Choroid plexus epithelial cell (primary cell): Measurements from ENCODE around the gene RAB10.
A peak's percentile ranks its signal among the peaks of the same experiment; 100 is the strongest.
"Not testable (repeated sequence)": the region's sequence is repeated elsewhere in the genome, so short reads cannot be mapped to it uniquely, and the experiment has no call there.

Source experiments
- DNase-seq: peaks from one replicate; pipeline ENCODE4 v3.0.0-alpha.2; 2010; ENCODE audit warnings: low read depth
- H3K4me3 ChIP-seq: 2 replicates; pipeline ENCODE4 v1.5.1; 2011; ENCODE audit warnings: low read depth, mild to moderate bottlenecking, control low read depth, low read length, moderate library complexity
- CTCF ChIP-seq: conservative IDR thresholded peaks from 2 replicates; pipeline ENCODE4 v1.5.1; 2011; ENCODE audit warnings: low read depth, mild to moderate bottlenecking, control low read depth, inconsistent platforms, low read length, moderate library complexity

The RAB10 gene

GRCh38 chr2:25996844-25997243 lies 37.0 kb upstream of the RAB10 start:
- DNase-seq: peak; percentile 66
- TF ChIP-seq CTCF: no peak
- H3K4me3 ChIP-seq: no peak overlapping the region

DNA sequence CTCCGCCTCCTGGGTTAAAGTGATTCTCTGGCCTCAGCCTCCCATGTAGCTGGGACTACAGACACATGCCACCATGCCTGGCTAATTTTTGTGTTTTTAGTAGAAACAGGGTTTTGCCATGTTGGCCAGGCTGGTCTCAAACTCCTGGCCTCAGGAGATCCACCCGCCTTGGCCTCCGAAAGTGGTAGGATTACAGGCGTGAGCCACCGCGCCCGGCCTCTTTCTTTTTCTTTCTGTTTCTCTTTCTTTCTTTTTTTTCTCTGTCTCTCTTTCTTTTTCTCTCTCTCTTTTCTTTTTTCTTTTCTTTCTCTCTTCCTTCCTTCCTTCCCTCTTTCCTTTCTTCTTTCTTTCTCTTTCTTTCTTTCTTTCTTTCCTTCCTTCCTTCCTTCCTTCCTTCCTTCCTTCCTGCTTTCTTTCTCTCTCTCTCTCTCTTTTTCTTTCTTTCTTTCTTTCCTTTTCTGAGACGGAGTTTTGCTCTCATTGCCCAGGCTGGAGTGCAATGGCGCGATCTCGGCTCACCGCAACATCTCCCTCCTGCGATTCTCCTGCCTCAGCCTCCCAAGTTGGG lies 35.0 kb upstream of the RAB10 start:
- not testable (repeated sequence) for DNase-seq, H3K4me3 ChIP-seq

- H3K4me3 ChIP-seq: not testable (repeated sequence)
- DNase-seq: peak; percentile 25
These were observed 34.5 kb upstream of the RAB10 start for GRCh38 chr2:25999406-25999805.

DNA sequence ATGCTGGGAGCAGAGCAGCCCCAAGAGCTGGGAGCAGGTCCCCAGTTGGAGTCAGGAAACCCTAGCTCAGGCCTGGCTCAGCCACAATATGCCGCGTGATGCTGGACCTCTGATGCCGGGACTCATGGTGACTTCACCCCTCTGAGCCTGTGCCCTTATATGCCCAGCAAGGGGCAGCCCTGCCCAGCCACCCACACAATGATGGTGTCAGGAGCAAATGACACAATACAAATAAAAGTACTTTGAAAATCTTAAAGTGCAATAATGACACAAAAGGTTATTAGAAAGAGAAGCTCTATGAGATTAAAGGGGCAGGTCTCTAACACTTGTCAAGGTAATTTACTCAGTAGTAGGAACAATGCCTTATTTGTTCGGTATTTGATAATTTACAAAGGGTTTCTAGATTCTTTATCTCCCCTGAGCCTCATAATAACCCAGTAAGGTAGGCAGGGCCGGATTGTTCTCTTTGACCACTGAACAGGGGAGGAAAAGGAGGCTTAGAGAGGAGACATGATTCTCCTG lies 33.3 kb upstream of the RAB10 start:
- no peak overlapping the region for H3K4me3 ChIP-seq
- no peak for DNase-seq
- TF ChIP-seq CTCF: no peak

DNA sequence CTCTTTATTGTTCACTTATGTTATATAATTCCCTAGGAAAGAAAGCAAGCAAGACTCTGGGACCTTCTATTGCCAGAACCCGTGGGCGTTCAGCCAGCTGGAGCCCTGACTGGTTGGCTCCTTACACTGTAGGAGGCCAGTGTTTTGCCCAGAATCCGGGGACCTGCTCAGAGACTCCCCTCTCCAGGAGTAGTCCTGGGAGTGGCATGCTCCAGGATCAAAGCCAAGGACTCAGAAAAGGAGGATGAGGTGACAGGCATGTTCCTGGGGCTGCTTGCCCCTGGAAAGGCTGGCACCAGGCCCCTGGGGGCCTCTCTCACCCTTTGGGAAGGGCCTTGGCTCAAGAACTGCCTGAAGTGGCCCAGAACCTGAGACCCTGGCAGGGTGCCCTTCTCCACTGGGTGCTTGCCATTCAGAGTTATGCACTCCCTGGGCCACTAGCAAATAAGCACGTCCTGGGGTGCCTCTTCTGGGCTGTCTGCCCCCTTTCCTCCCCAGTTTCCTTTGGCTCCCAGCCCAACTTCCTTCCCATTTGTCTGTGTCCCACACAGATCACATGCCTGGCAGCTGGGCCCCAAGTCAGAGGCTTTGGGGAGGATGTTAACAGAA lies 32.0 kb upstream of the RAB10 start:
- H3K4me3 ChIP-seq: no peak overlapping the region
- no peak for TF ChIP-seq CTCF
- peak; percentile 47 for DNase-seq

DNA sequence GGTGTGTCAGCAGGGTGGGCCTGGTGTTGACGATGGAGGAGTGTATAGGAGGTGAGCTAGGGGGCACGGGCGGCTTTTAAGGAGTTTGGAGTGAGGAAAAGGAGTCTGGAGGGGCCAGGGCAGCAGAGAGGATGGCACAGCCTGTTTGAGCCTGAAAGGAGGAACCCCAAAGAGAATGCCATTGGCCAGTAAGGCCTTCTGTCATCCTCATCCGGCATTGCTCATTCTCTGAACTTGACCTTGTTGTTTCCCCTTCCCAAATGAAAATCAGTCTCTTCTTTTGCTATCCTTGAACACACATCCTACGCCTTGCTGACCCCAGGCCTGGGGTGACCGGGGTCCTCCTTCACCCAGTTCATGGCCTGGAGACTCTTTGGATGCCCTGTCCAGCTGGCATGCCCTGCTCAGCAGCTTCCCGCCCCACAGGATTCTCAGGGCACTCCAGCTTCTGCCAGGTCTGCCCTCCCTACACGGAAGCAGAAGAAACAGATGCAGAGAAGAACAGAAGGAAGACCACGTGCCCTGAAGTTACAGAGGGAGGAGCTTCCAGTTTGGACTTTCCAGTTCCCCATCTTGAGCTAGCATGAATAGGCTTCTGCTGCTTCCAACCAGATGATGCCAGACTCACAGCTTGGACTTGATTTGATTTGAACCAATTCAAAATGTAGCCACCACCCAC lies 31.1 kb upstream of the RAB10 start:
- no peak overlapping the region for H3K4me3 ChIP-seq
- DNase-seq: no peak
- TF ChIP-seq CTCF: no peak

GRCh38 chr2:26008095-26008494 lies 25.8 kb upstream of the RAB10 start:
- no peak overlapping the region for H3K4me3 ChIP-seq
- DNase-seq: no peak
- TF ChIP-seq CTCF: no peak

- TF ChIP-seq CTCF: no peak
- H3K4me3 ChIP-seq: no peak overlapping the region
- DNase-seq: peak; percentile 81
These were observed 24.9 kb upstream of the RAB10 start for GRCh38 chr2:26008851-26009566.
